ENCODE results near the gene FHOD3.
A peak's percentile ranks its signal among the peaks of the same experiment; 100 is the strongest.

Gene FHOD3

GRCh38 chr18:36594621-36595020, 297.1 kb downstream of the FHOD3 start:
- DNase-seq (ENCODE audit: low spot score): no peak

GRCh38 chr18:36595046-36595817, 297.7 kb downstream of the FHOD3 start:
- DNase-seq (ENCODE audit: low spot score): no peak

GRCh38 chr18:36595818-36596215, 298.3 kb downstream of the FHOD3 start:
- no peak for DNase-seq (ENCODE audit: low spot score)

GRCh38 chr18:36597636-36598035, 300.1 kb downstream of the FHOD3 start:
- no peak for DNase-seq (ENCODE audit: low spot score)

GRCh38 chr18:36600548-36600947, 303.0 kb downstream of the FHOD3 start:
- DNase-seq (ENCODE audit: low spot score): no peak

GRCh38 chr18:36601316-36601715, 303.8 kb downstream of the FHOD3 start:
- DNase-seq (ENCODE audit: low spot score): no peak

- DNase-seq (ENCODE audit: low spot score): no peak
Measured at GRCh38 chr18:36602071-36602470, 304.6 kb downstream of the FHOD3 start.

GRCh38 chr18:36602620-36603019, 305.1 kb downstream of the FHOD3 start:
- DNase-seq (ENCODE audit: low spot score): no peak

- DNase-seq (ENCODE audit: low spot score): peak; percentile 43
Measured at GRCh38 chr18:36608107-36608506, 310.6 kb downstream of the FHOD3 start.

GRCh38 chr18:36610258-36610657, 312.7 kb downstream of the FHOD3 start:
- DNase-seq (ENCODE audit: low spot score): no peak

- no peak for DNase-seq (ENCODE audit: low spot score)
Measured at GRCh38 chr18:36610661-36611060, 313.1 kb downstream of the FHOD3 start.

- DNase-seq (ENCODE audit: low spot score): no peak
Measured at GRCh38 chr18:36613069-36613468, 315.6 kb downstream of the FHOD3 start.

GRCh38 chr18:36613810-36614209, 316.3 kb downstream of the FHOD3 start:
- no peak for DNase-seq (ENCODE audit: low spot score)

GRCh38 chr18:36620788-36621187, 323.3 kb downstream of the FHOD3 start:
- DNase-seq (ENCODE audit: low spot score): no peak

GRCh38 chr18:36622610-36623009, 325.1 kb downstream of the FHOD3 start:
- no peak for DNase-seq (ENCODE audit: low spot score)

- DNase-seq (ENCODE audit: low spot score): no peak
Measured at GRCh38 chr18:36623091-36623490, 325.6 kb downstream of the FHOD3 start.

- no peak for DNase-seq (ENCODE audit: low spot score)
Measured at GRCh38 chr18:36623681-36624190, 326.2 kb downstream of the FHOD3 start.

GRCh38 chr18:36624451-36625167, 327.1 kb downstream of the FHOD3 start:
- no peak for DNase-seq (ENCODE audit: low spot score)

GRCh38 chr18:36625386-36625785, 327.9 kb downstream of the FHOD3 start:
- no peak for DNase-seq (ENCODE audit: low spot score)

GRCh38 chr18:36627637-36628036, 330.1 kb downstream of the FHOD3 start:
- DNase-seq (ENCODE audit: low spot score): no peak

GRCh38 chr18:36628435-36629137, 331.1 kb downstream of the FHOD3 start:
- peak; percentile 18 for DNase-seq (ENCODE audit: low spot score)

GRCh38 chr18:36629138-36629530, 331.6 kb downstream of the FHOD3 start:
- DNase-seq (ENCODE audit: low spot score): no peak

GRCh38 chr18:36629836-36630235, 332.3 kb downstream of the FHOD3 start:
- DNase-seq (ENCODE audit: low spot score): no peak
